ENCODE results near the gene CCDC182. TPM values are rescaled to one million over a fixed set of nuclear protein-coding genes. Genes with fewer than 3 reads are reported as not detected.

CCDC182 gene
- total RNA-seq, 1 donor from 2014 or later: not detected

DNA sequence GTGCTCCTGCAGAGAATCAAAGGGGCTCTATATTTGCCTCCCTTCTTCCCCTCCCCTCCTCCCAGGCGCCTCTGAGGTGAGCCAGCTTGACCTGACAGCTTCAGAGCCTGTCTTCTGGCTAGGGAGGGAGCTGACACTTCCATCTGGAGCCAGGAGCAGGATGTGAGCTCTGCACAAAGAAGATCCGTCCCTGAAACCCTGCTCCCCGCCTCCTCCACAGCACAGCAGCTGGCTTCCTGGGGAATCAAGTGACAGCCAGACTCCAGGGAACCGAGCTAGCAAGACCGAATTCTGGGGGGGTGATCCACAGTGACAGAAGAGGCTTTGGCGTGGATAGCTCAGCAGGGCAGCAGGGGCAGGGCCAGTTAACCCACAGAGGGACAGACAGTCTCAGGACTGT lies 37.2 kb downstream of the CCDC182 start:
- no peak for DNase-seq (ENCODE audit: low spot score)
- intact Hi-C loops (cut with DNase I): no loop called here
- ATAC-seq: no peak

- DNase-seq (ENCODE audit: low spot score): no peak
- ATAC-seq: no peak
- intact Hi-C loops (cut with DNase I): no loop called here
Measured at GRCh38 chr17:57706761-57707160, 38.3 kb downstream of the CCDC182 start.

- intact Hi-C loops (cut with DNase I): no loop called here
- ATAC-seq (no peak), DNase-seq (ENCODE audit: low spot score) (no peak)
Measured at GRCh38 chr17:57705921-57706695, 39.0 kb downstream of the CCDC182 start.

DNA sequence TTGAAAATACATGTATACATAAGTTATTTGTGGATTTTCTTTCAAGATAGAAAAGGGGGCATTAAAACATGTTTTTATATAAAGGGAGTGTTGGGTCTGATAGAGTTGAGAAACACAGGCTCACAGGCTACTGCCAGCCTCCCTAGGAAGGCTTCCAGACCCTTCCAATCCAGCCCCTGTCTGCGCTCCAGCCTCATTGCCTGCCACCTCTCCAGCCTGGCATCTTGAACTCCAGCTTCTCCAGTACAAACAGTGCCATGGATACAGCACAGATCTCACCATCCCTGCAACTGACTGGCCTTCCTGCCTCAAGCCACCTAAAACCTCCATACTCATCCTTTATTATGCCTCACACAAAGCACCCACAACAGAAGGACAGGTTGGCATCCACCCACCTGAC lies 40.7 kb downstream of the CCDC182 start:
- intact Hi-C loops (cut with DNase I): no loop called here
- no peak for ATAC-seq
- no peak for DNase-seq (ENCODE audit: low spot score)

DNA sequence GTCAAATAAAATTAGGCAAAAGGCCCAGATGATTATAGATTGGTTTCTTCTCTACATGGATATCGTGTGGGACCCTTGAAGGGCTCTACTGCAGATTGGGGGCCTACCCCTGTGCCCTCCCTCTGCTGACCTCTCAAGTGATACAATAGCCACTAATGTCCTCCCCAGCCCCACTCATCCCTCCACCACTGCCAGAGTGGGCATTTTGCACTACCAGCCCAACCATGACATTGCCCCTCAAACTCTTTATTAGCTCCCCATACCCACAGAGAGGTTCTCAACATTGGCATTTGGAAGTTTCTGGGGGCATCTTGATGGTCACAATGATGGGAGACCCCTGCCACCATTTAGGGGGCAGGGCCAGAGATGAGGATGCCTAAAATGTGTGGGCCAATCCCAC lies 41.8 kb downstream of the CCDC182 start:
- DNase-seq (ENCODE audit: low spot score) (no peak), ATAC-seq (no peak)
- intact Hi-C loops (cut with DNase I): no loop called here

- intact Hi-C loops (cut with DNase I): no loop called here
- ATAC-seq: no peak
- DNase-seq (ENCODE audit: low spot score): no peak
Measured at GRCh38 chr17:57701124-57701523, 44.0 kb downstream of the CCDC182 start.

- no peak for DNase-seq (ENCODE audit: low spot score)
- peak; percentile 78 for ATAC-seq
- intact Hi-C loops (cut with DNase I): no loop called here
Measured at GRCh38 chr17:57699751-57700219, 45.3 kb downstream of the CCDC182 start.

DNA sequence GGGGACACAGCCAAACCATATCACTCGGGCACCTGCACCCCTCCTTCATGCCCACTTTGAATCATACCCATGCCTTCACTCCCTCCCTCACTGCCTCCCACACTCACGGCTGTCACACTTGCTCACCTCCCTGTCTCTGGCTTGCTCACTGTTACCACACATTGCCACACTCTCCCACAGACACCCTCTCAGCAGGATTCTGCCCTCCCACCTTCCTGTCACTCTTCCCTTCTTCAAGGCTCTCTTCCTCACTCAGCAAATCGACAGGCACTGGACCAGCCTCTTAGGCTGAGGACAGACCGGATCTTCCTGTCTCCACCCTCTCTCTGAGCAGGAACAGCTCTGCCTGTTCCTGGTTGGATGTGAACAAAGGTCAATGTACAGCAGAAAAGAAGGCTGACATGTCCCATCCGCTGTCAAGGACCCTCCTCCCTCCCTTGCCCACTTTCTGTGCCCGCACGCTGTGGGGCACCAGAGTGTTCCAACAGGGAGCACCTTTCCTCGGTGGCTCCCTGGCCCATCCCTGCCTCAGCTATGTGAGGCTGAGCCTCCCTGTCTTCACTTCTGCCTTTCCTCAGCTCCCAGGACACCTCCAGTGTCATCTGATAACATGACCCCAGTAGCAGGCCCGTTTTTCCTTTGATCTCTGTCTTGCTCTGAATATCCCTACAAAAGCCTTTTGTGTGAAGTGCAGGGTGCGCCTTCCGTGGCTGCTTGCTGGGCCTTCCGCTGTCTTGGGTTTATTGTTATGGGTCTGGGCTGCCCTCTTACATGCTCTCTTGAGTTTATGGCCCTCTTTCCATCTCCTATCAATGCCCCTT lies 47.0 kb downstream of the CCDC182 start:
- DNase-seq (ENCODE audit: low spot score): no peak
- ATAC-seq: no peak
- intact Hi-C loops (cut with DNase I): no loop called here

- ATAC-seq: no peak
- DNase-seq (ENCODE audit: low spot score): no peak
- intact Hi-C loops (cut with DNase I): no loop called here
Measured at GRCh38 chr17:57697197-57697596, 47.9 kb downstream of the CCDC182 start.

DNA sequence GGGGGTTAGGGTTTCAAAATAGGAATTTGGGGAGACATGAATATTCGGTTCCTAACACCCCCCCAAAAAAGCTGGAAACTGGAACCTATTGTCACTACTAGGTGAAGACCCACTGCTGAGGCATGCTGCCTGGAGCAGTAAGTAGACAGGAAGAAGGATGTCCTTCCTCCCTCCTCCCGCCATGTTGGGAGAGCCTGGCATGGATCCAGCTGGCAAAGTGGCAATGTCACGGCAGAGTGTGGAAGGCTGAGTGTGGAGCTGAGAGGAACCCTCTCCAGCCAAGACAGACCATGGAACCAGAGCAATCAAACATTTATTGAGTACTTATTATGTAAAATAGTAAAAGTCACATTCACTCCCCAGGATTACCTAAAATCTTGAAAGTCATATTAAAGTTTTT lies 49.0 kb downstream of the CCDC182 start:
- intact Hi-C loops (cut with DNase I): no loop called here
- DNase-seq (ENCODE audit: low spot score) (no peak), ATAC-seq (no peak)

Other genes with a start within 250 kb of the CCDC182 start
- gene MRPS23, start 104.7 kb upstream of the CCDC182 start, total RNA-seq: 27.1 TPM
- gene CUEDC1, start 210.1 kb upstream of the CCDC182 start, total RNA-seq: 44.3 TPM
- gene VEZF1, start 243.0 kb upstream of the CCDC182 start, total RNA-seq: 73.8 TPM